Tibial nerve (tissue), 4 donors: ENCODE results near the gene TAB2. TPM values are rescaled to one million over a fixed set of nuclear protein-coding genes. Genes with fewer than 3 reads are reported as not detected.
A peak's percentile ranks its signal among the peaks of the same experiment; 100 is the strongest.

Source experiments
- DNase-seq, 2 donors: peaks; one replicate each; pipeline ENCODE4 v3.0.0-alpha.2; 2019; ENCODE audit warnings: low spot score in 2 of 2
- H3K27ac ChIP-seq, 4 donors: fragments of 200-600 bp; sonication (generic) in 3 of 4; one replicate each; pipeline ENCODE4 v1.5.1; 2017 to 2019; ENCODE audit warnings: mild to moderate bottlenecking in 1 of 4
- H3K27me3 ChIP-seq, 2 donors: fragments of 200-600 bp; sonication (generic) in 1 of 2; one replicate each; pipeline versions ENCODE4 v1.5.1 to v1.6.0; 2017 to 2019
- H3K36me3 ChIP-seq, 3 donors: fragments of 200-600 bp; sonication (generic); one replicate each; pipeline ENCODE4 v1.5.1; 2018 to 2019
- H3K4me1 ChIP-seq, 4 donors: fragments of 200-600 bp; sonication (generic) in 3 of 4; one replicate each; pipeline ENCODE4 v1.5.1; 2017 to 2019
- H3K4me3 ChIP-seq, 4 donors: fragments of 200-600 bp; sonication (generic) in 3 of 4; one replicate each; pipeline ENCODE4 v1.5.1; 2017 to 2019; ENCODE audit warnings: mild to moderate bottlenecking in 1 of 4, moderate library complexity in 1 of 4
- H3K9me3 ChIP-seq, 4 donors: fragments of 200-600 bp; sonication (generic) in 3 of 4; one replicate each; pipeline ENCODE4 v1.5.1; 2017 to 2019
- CTCF ChIP-seq, 5 experiments: fragments of 200-600 bp in 3 of 5; fragments of 450-650 bp in 2 of 5; sonication (generic) in 3 of 5; IDR thresholded peaks; one replicate each; pipeline ENCODE4 v1.5.1; 2016 to 2019; ENCODE audit warnings: antibody characterized with exemption in 5 of 5, mild to moderate bottlenecking in 3 of 5, moderate library complexity in 2 of 5
- EP300 ChIP-seq, 2 donors: sonication (generic); formaldehyde crosslinking; IDR thresholded peaks; one replicate each; pipeline ENCODE4 v1.6.1; 2017; ENCODE audit warnings: antibody characterized with exemption in 2 of 2, mild to moderate bottlenecking in 1 of 2
- POLR2A ChIP-seq, 2 donors: fragments of 450-650 bp; IDR thresholded peaks; one replicate each; pipeline ENCODE4 v1.6.1; 2017; ENCODE audit warnings: antibody characterized with exemption in 2 of 2, mild to moderate bottlenecking in 2 of 2, moderate library complexity in 2 of 2
- WGBS, 2 donors: methylation state at CpG; one replicate each; pipeline ENCODE4 v1.1.5; 2018; 5-methylcytosine and 5-hydroxymethylcytosine counted together
- total RNA-seq, 4 donors: library from RNA; depleted of rRNA; stranded (reverse); fragments of >200 nt; gene quantifications; one replicate each; pipeline ENCODE4 v1.1.0, GENCODE V29; 2016

The TAB2 gene
- total RNA-seq, 4 donors from 2014 or later = 57.5 to 101 (median 74.7) TPM

- Histone ChIP-seq H3K27me3 (no peaks in the 10 kb centered on the region), H3K9me3 (peaks cover 0 to 6% (median 0%) of the 10 kb centered on the region in 4 donors), H3K4me1 (no peaks in the 10 kb centered on the region), H3K27ac (no peak overlapping the region), H3K36me3 (peaks cover 2 to 71% (median 3%) of the 10 kb centered on the region in 3 donors), H3K4me3 (no peak overlapping the region)
- no peak for DNase-seq
- TF ChIP-seq EP300 (IDR thresholded peaks at IDR 0.05) (no peak), POLR2A (IDR thresholded peaks at IDR 0.05) (no peak), CTCF (IDR thresholded peaks at IDR 0.05) (no peak)
These were observed 77.7 kb downstream of the TAB2 start for GRCh38 chr6:149395185-149395584.

- Histone ChIP-seq H3K27me3 (no peaks in the 10 kb centered on the region), H3K36me3 (peaks cover 3 to 70% (median 4%) of the 10 kb centered on the region in 3 donors), H3K9me3 (peaks cover 0 to 6% (median 0%) of the 10 kb centered on the region in 4 donors), H3K4me1 (no peaks in the 10 kb centered on the region), H3K4me3 (no peak overlapping the region), H3K27ac (no peak overlapping the region)
- DNase-seq = no peak
- 94 to 97% methylated on average over 6 of the region's 6 CpGs for WGBS, 2 donors
- TF ChIP-seq CTCF (IDR thresholded peaks at IDR 0.05) = no peak
- no peak for TF ChIP-seq EP300 (IDR thresholded peaks at IDR 0.05)
- TF ChIP-seq POLR2A (IDR thresholded peaks at IDR 0.05) = no peak
These were observed 79.9 kb downstream of the TAB2 start for GRCh38 chr6:149397384-149397783.

GRCh38 chr6:149400050-149400449 is 82.5 kb downstream of the TAB2 start, which contains the start of gene SUMO4:
Gene SUMO4, plus strand, starts transcription at chr6:149400262. Its CDS starts 130 bp downstream, at chr6:149400392.
- peaks cover 3 to 71% (median 4%) of the 10 kb centered on the region in 3 donors for H3K36me3 ChIP-seq
- H3K4me1 ChIP-seq = no peaks in the 10 kb centered on the region
- H3K27ac ChIP-seq = no peak within 1 kb of the TSS
- no peak within 1 kb of the TSS for H3K4me3 ChIP-seq
- WGBS, 2 donors = 95 to 98% methylated on average over 11 of the region's 11 CpGs
- H3K27me3 ChIP-seq = no peaks in the 10 kb centered on the region
- no peak for DNase-seq
- no peak for TF ChIP-seq CTCF (IDR thresholded peaks at IDR 0.05)
- no peaks in the 10 kb centered on the region for H3K9me3 ChIP-seq

GRCh38 chr6:149403534-149403933 is 86.0 kb downstream of the TAB2 start:
- H3K4me3 ChIP-seq = no peak overlapping the region
- H3K4me1 ChIP-seq = no peaks in the 10 kb centered on the region
- no peaks in the 10 kb centered on the region for H3K27me3 ChIP-seq
- DNase-seq = no peak
- peaks cover 0 to 53% (median 4%) of the 10 kb centered on the region in 3 donors for H3K36me3 ChIP-seq
- H3K9me3 ChIP-seq = no peaks in the 10 kb centered on the region
- WGBS, 2 donors = 98 to 100% methylated on average over 3 of the region's 3 CpGs
- TF ChIP-seq POLR2A (IDR thresholded peaks at IDR 0.05) = no peak
- no peak for TF ChIP-seq EP300 (IDR thresholded peaks at IDR 0.05)
- no peak for TF ChIP-seq CTCF (IDR thresholded peaks at IDR 0.05)
- no peak overlapping the region for H3K27ac ChIP-seq

DNA sequence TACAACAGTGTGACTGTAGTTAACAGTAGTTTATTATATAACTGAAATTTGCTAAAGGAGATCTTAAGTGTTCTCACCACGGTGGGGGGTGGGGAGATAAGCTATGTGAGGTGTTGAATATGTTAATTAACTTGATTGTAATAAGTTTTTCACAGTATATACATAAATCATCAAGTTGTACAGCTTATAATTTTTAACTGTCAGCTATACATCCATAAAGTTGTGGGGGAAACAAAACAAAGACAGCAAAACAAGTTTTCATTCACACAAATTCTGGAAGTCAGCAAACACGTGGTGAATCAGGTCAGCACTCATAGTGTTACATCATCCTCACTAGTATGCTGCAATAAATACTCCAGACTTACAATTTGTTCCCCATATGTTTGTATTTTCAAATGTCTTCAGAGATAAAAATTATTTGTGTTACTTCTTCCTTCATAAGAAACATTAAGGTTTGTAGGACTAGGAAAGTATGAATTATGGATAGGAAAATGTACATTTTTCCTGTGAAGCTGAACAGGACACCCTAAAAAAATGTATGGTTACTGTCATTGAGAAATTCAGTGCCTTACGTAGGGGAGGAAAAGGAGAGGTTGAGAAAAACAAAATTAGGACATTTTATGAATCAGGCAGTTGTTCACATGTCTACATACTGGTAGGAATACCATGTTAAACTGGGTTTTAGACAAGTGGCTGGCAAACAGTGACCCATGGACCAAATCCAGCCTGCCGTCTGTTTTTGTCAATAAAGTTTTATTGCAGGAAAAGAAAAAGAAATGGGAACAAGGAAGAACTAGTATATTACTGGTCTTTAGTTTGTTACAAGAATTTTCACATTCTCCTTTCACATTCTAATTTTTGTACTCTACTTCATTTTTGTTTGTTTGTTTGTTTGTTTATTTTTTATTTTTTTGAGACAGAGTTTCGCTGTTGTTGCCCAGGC is 88.6 kb downstream of the TAB2 start:
- 70 to 77% methylated on average over 5 of the region's 5 CpGs for WGBS, 2 donors
- TF ChIP-seq CTCF (IDR thresholded peaks at IDR 0.05) (no peak), EP300 (IDR thresholded peaks at IDR 0.05) (peak in 1 of 2 donors; percentile 53)
- peak overlapping the region in 1 of 4 donors; percentile 15 for H3K27ac ChIP-seq
- H3K4me3 ChIP-seq = no peak overlapping the region
- H3K36me3 ChIP-seq = peaks cover 0 to 54% (median 3%) of the 10 kb centered on the region in 3 donors
- H3K9me3 ChIP-seq = no peaks in the 10 kb centered on the region
- H3K27me3 ChIP-seq = no peaks in the 10 kb centered on the region
- H3K4me1 ChIP-seq = peaks cover 0 to 6% (median 0%) of the 10 kb centered on the region in 4 donors
- DNase-seq = no peak
